GM23248 (cell line): ENCODE measurements around the gene SEMA4D. TPM values are rescaled to one million over a fixed set of nuclear protein-coding genes. Genes with fewer than 3 reads are reported as not detected.

ENCODE experiments used
- DNase-seq: peaks from one replicate; pipeline ENCODE4 v3.0.0-alpha.2; 2015
- H2AFZ ChIP-seq: fragments of 200-600 bp; sonication (generic); 2 replicates; pipeline ENCODE4 v1.6.1; 2016; ENCODE audit warnings: antibody characterized with exemption
- H3F3A ChIP-seq: fragments of 200-600 bp; sonication (generic); 2 replicates; pipeline ENCODE4 v1.6.1; 2016; ENCODE audit warnings: mild to moderate bottlenecking, antibody characterized with exemption, mixed run types; ENCODE audit not compliant: insufficient read depth
- H3K27ac ChIP-seq: fragments of 200-600 bp; sonication (generic); 2 replicates; pipeline ENCODE4 v1.5.1; 2016; ENCODE audit warnings: mild to moderate bottlenecking
- H3K27me3 ChIP-seq: fragments of 200-600 bp; sonication (generic); replicated peaks from 2 replicates; pipeline ENCODE4 v1.6.1; 2016; ENCODE audit warnings: mild to moderate bottlenecking; ENCODE audit not compliant: insufficient read depth
- H3K36me3 ChIP-seq: fragments of 200-600 bp; sonication (generic); 2 replicates; pipeline ENCODE4 v1.6.1; 2016; ENCODE audit warnings: low read depth, mild to moderate bottlenecking
- H3K4me1 ChIP-seq: fragments of 200-600 bp; sonication (generic); 2 replicates; pipeline ENCODE4 v1.6.1; 2016; ENCODE audit warnings: mild to moderate bottlenecking; ENCODE audit not compliant: insufficient read depth
- H3K4me2 ChIP-seq: fragments of 200-600 bp; sonication (generic); one replicate; pipeline ENCODE4 v1.6.1; 2016; ENCODE audit warnings: mild to moderate bottlenecking; ENCODE audit not compliant: unreplicated experiment
- H3K4me3 ChIP-seq: fragments of 200-600 bp; sonication (generic); 2 replicates; pipeline ENCODE4 v1.5.1; 2016; ENCODE audit warnings: mild to moderate bottlenecking
- H3K79me2 ChIP-seq: fragments of 200-600 bp; sonication (generic); 2 replicates; pipeline ENCODE4 v1.6.1; 2016; ENCODE audit warnings: mild to moderate bottlenecking; ENCODE audit not compliant: insufficient read depth
- H3K9ac ChIP-seq: fragments of 200-600 bp; sonication (generic); 2 replicates; pipeline ENCODE4 v1.6.1; 2016; ENCODE audit warnings: mild to moderate bottlenecking
- H3K9me2 ChIP-seq: fragments of 200-600 bp; sonication (generic); 2 replicates; pipeline ENCODE4 v1.6.1; 2016; ENCODE audit warnings: mixed run types, mild to moderate bottlenecking, moderate library complexity; ENCODE audit not compliant: insufficient read depth
- H3K9me3 ChIP-seq: fragments of 200-600 bp; sonication (generic); one replicate; pipeline ENCODE4 v1.6.1; 2017; ENCODE audit warnings: low read depth
- H4K20me1 ChIP-seq: fragments of 200-600 bp; sonication (generic); 2 replicates; pipeline ENCODE4 v1.6.0; 2016; ENCODE audit not compliant: insufficient read depth
- EZH2 ChIP-seq: fragments of 200-600 bp; sonication (generic); IDR thresholded peaks from 2 replicates; pipeline ENCODE4 v1.6.1; 2018; ENCODE audit warnings: antibody characterized with exemption, mild to moderate bottlenecking; ENCODE audit not compliant: insufficient read depth, poor library complexity, severe bottlenecking
- EZH2phosphoT487 ChIP-seq: fragments of 200-600 bp; sonication (generic); IDR thresholded peaks from 2 replicates; pipeline ENCODE4 v1.6.1; 2018; ENCODE audit warnings: antibody characterized with exemption, moderate library complexity, mild to moderate bottlenecking, low read depth; ENCODE audit not compliant: insufficient read depth
- WGBS, 2 experiments: methylation state at CpG; one replicate each; pipeline ENCODE4 v1.1.6; 2015 to 2017; ENCODE audit warnings: low lambda C conversion rate in 2 of 2, low coverage in 1 of 2; ENCODE audit errors: missing lambda C conversion rate in 2 of 2; 5-methylcytosine and 5-hydroxymethylcytosine counted together
- in situ Hi-C: fragments of 300-500 bp; cut with MboI; formaldehyde crosslinking; loops from 2 replicates; pipeline ENCODE4 v1.15.0; 2020
- polyA plus RNA-seq: library from polyadenylated mRNA; unstranded; fragments of >200 nt; fragmentation: Nextera tagmentation; extraction: Ambion mirVana; gene quantifications from 2 replicates; pipeline ENCODE4 v1.2.1, GENCODE V29; 2016
- total RNA-seq: library from RNA; depleted of rRNA; stranded (reverse); fragments of >200 nt; shearing (Covaris generic); gene quantifications from 2 replicates; pipeline ENCODE4 v1.2.3, GENCODE V29; 2014

Gene SEMA4D
- total and polyA plus RNA-seq, 2 experiments from 2014 or later = 0.11 TPM

- H3K4me3 ChIP-seq = no peak overlapping the region
- in situ Hi-C loops = no loop called here
- no peak overlapping the region for H3K9ac ChIP-seq
- H3K4me2 ChIP-seq = no peak overlapping the region
- H4K20me1 ChIP-seq = no peaks in the 10 kb centered on the region
- H3K79me2 ChIP-seq = no peaks in the 10 kb centered on the region
- DNase-seq = no peak
- TF ChIP-seq EZH2phosphoT487 = no peak
- TF ChIP-seq EZH2 = no peak
- H3K4me1 ChIP-seq = no peaks in the 10 kb centered on the region
- no peaks in the 10 kb centered on the region for H3K27me3 ChIP-seq
- H3K9me3 ChIP-seq = no peaks in the 10 kb centered on the region
- H3F3A ChIP-seq = no peaks in the 10 kb centered on the region
- no peak overlapping the region for H3K27ac ChIP-seq
- H2AFZ ChIP-seq = no peak overlapping the region
- no peaks in the 10 kb centered on the region for H3K9me2 ChIP-seq
- 55 to 61% methylated on average over 6 of the region's 6 CpGs for whole genome bisulfite sequencing, 2 experiments
- no peaks in the 10 kb centered on the region for H3K36me3 ChIP-seq
These were observed 13.2 kb downstream of the SEMA4D start for GRCh38 chr9:89484475-89485404.

DNA sequence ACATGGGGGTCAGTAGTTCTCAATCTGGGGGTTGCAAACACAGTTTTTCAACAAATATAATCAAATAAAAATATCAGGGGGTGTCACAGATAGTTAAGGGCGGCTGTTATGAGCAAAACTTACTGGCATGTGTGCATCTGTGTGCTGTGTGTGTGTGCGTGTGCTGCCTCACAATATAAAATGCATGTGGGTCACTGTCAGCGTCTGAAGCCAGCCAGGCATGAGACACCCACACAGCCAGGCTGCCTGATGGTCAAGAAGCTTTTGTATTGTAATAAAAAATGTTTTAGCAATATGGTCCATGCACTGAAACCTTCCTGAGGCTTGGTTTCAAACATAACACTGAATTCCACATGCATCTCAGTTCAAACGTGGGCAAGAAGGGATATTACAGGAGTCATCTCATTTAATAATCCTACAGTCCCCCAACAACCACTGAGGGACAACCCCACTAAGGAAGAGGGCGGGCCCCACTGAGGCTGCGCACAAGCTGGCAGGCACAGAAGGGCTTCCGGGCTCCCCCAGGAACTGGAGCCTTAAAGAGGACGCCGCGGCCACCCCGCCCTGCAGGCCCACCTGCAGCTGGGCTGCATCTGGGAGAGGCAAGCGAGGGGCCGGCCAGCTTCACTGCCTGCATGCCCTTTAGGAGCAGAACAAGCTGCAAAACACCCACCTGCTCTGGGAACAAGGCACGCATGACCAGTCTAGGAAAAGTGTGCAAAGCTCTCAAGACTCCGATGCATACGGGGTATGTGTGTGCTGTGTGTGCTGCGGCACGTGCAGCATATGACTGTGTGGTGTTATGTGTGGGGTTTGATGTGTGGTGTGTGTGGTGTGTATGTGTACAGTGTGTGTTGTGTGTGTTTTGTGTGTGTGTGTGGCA is 14.1 kb downstream of the SEMA4D start:
- WGBS, 2 experiments = 66% methylated on average over 18 of the region's 18 CpGs
- Histone ChIP-seq H3K4me2 (no peak overlapping the region), H3K79me2 (no peaks in the 10 kb centered on the region), H3K9me3 (no peaks in the 10 kb centered on the region), H3K4me1 (no peaks in the 10 kb centered on the region), H2AFZ (no peak overlapping the region), H3K9ac (no peak overlapping the region), H3F3A (no peaks in the 10 kb centered on the region), H4K20me1 (no peaks in the 10 kb centered on the region), H3K4me3 (no peak overlapping the region), H3K27me3 (no peaks in the 10 kb centered on the region), H3K27ac (no peak overlapping the region), H3K9me2 (no peaks in the 10 kb centered on the region), H3K36me3 (no peaks in the 10 kb centered on the region)
- TF ChIP-seq EZH2 (no peak), EZH2phosphoT487 (no peak)
- no peak for DNase-seq
- in situ Hi-C loops = no loop called here

DNA sequence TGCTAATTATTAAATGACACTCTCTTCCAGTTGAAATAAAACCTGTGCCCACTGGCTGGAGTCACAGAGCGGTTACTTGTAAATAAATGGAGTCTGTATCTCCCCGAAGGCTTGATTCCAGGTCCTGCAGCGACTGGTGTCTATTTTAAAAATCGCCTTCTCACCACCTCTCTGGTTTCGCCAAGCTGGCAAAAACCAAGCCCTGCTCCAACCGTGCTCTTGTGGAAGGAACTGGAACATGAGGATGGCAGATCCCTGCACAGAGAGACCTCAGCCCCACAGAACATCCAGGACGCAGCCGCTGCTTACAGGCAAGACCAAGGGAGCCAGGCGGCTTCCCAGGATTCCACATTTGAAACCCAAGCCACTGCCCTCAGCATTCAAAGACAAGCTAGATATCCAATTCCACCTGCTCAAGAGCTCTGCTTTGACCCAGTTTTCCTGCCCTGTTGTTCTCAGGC is 15.0 kb downstream of the SEMA4D start:
- 46 to 51% methylated on average over 9 of the region's 9 CpGs for WGBS, 2 experiments
- no peak overlapping the region for H3K4me2 ChIP-seq

GRCh38 chr9:89482056-89482851 is 15.7 kb downstream of the SEMA4D start:
- Histone ChIP-seq H3K9ac (no peak overlapping the region), H3K27ac (no peak overlapping the region), H3K36me3 (no peaks in the 10 kb centered on the region), H3K27me3 (no peaks in the 10 kb centered on the region), H3K4me3 (no peak overlapping the region), H2AFZ (no peak overlapping the region), H3K9me3 (no peaks in the 10 kb centered on the region), H3K79me2 (no peaks in the 10 kb centered on the region), H3K4me1 (no peaks in the 10 kb centered on the region), H3K4me2 (no peak overlapping the region), H3K9me2 (no peaks in the 10 kb centered on the region), H4K20me1 (no peaks in the 10 kb centered on the region), H3F3A (no peaks in the 10 kb centered on the region)
- in situ Hi-C loops = no loop called here
- no peak for DNase-seq
- TF ChIP-seq EZH2 = no peak
- no peak for TF ChIP-seq EZH2phosphoT487
- WGBS, 2 experiments = 27 to 28% methylated on average over 15 of the region's 15 CpGs

More for the DNA sequence above, 15.0 kb downstream of the SEMA4D start:
- Histone ChIP-seq H3K4me1 (no peaks in the 10 kb centered on the region), H3K9me2 (no peaks in the 10 kb centered on the region), H3K79me2 (no peaks in the 10 kb centered on the region), H3K9me3 (no peaks in the 10 kb centered on the region), H4K20me1 (no peaks in the 10 kb centered on the region), H3K27ac (no peak overlapping the region), H3K27me3 (no peaks in the 10 kb centered on the region), H2AFZ (no peak overlapping the region), H3K9ac (no peak overlapping the region), H3K36me3 (no peaks in the 10 kb centered on the region), H3K4me3 (no peak overlapping the region), H3F3A (no peaks in the 10 kb centered on the region)
- no peak for TF ChIP-seq EZH2
- no peak for TF ChIP-seq EZH2phosphoT487
- no peak for DNase-seq
- in situ Hi-C loops = no loop called here
